HG02970 (cell line): Measurements from ENCODE around the gene VCY.
"Not testable (repeated sequence)": the region's sequence is repeated elsewhere in the genome, so short reads cannot be mapped to it uniquely, and the experiment has no call there.

Experiments used
- ATAC-seq: cut with Tn5 transposase; IDR thresholded peaks from one replicate; pipeline ENCODE4 v1.9.1; 2021; ENCODE audit warnings: mild to moderate bottlenecking, moderate library complexity, moderate number of reproducible peaks; ENCODE audit not compliant: unreplicated experiment, low FRiP score

The VCY gene

GRCh38 chrY:13986373-13986772, at the start of gene VCY:
TSS of gene VCY (minus strand) at chrY:13986473. CDS start at chrY:13986440, 33 bp downstream.
- ATAC-seq: not testable (repeated sequence)

GRCh38 chrY:14030395-14030794, 44.1 kb upstream of the VCY start:
- ATAC-seq: not testable (repeated sequence)

DNA sequence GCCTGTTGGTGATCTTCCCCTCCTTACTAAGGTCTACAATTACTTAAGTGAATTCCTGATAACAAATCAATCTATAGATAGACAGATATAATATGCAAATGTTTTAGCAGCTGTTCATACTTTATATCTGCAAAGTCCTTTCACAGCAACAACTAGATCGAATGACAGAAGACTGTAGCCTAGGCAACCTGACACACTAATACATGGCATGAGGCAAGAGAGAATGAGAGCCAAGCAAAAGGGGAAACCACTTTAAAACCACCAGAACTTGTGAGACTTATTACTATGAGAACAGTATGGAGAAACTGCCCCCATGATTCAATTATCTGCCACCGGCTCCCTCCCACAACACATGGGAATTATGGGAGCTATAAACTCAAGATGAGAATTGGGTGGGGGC, 25.6 kb upstream of the VCY start:
- not testable (repeated sequence) for ATAC-seq

DNA sequence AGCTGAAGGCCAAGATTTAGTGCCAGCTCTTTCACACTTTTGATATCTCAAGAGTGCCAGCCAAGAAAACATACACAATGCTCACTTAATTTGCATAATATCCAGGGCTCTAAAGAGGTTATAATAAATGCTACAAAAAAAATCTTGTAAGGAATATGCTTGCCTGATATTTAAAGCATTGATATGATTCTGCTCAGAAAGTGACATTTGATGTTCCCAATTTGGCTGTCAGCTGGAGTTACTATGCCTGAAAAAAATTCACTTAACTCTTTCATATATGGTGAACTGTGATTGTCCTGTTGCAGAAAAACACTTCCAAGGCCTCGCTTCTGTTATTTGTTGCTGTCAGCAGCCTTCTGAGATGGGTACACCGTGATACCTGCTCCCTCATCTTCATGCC, 43.9 kb downstream of the VCY start:
- ATAC-seq: not testable (repeated sequence)
